ENCODE data around the gene EHMT1. TPM values are rescaled to one million over a fixed set of nuclear protein-coding genes. Genes with fewer than 3 reads are reported as not detected.
A peak's percentile ranks its signal among the peaks of the same experiment; 100 is the strongest.
"Not testable (repeated sequence)": the region's sequence is repeated elsewhere in the genome, so short reads cannot be mapped to it uniquely, and the experiment has no call there.

EHMT1 gene
- total RNA-seq, 1 donor from 2014 or later = 68.3 TPM

GRCh38 chr9:137720571-137721110, 101.8 kb downstream of the EHMT1 start:
- no peak for DNase-seq

GRCh38 chr9:137721479-137721878, 102.7 kb downstream of the EHMT1 start:
- no peak for DNase-seq

- no peak for DNase-seq
Observed at GRCh38 chr9:137721899-137722298, 103.1 kb downstream of the EHMT1 start.

- DNase-seq = no peak
Observed at GRCh38 chr9:137722481-137722880, 103.7 kb downstream of the EHMT1 start.

- DNase-seq = not testable (repeated sequence)
Observed at GRCh38 chr9:137723356-137723755, 104.6 kb downstream of the EHMT1 start.

- peak; percentile 49 for DNase-seq
Observed at GRCh38 chr9:137723783-137724445, 105.1 kb downstream of the EHMT1 start.

GRCh38 chr9:137724818-137725240, 106.0 kb downstream of the EHMT1 start:
- no peak for DNase-seq

- no peak for DNase-seq
Observed at GRCh38 chr9:137725598-137725997, 106.8 kb downstream of the EHMT1 start.

- not testable (repeated sequence) for DNase-seq
Observed at GRCh38 chr9:137726336-137726735, 107.5 kb downstream of the EHMT1 start.

GRCh38 chr9:137726764-137727163, 108.0 kb downstream of the EHMT1 start:
- DNase-seq = no peak

- DNase-seq = no peak
Observed at GRCh38 chr9:137727716-137728115, 108.9 kb downstream of the EHMT1 start.

GRCh38 chr9:137728444-137729311, 109.9 kb downstream of the EHMT1 start:
- DNase-seq = no peak

- DNase-seq = no peak
Observed at GRCh38 chr9:137731216-137731946, 112.6 kb downstream of the EHMT1 start.

GRCh38 chr9:137731947-137732813, 113.4 kb downstream of the EHMT1 start:
- DNase-seq = no peak

- DNase-seq = no peak
Observed at GRCh38 chr9:137733429-137733828, 114.6 kb downstream of the EHMT1 start.

GRCh38 chr9:137734181-137734580, 115.4 kb downstream of the EHMT1 start:
- DNase-seq = no peak

GRCh38 chr9:137738182-137738696, 119.4 kb downstream of the EHMT1 start:
- DNase-seq = not testable (repeated sequence)

- DNase-seq = no peak
Observed at GRCh38 chr9:137738703-137739102, 119.9 kb downstream of the EHMT1 start.

- no peak for DNase-seq
Observed at GRCh38 chr9:137739371-137740309, 120.8 kb downstream of the EHMT1 start.

GRCh38 chr9:137740312-137740711, 121.5 kb downstream of the EHMT1 start:
- DNase-seq = no peak
